Aorta (tissue), 5 donors: ENCODE data around the gene MTMR11. TPM values are rescaled to one million over a fixed set of nuclear protein-coding genes. Genes with fewer than 3 reads are reported as not detected.
A peak's percentile ranks its signal among the peaks of the same experiment; 100 is the strongest.
"Not testable (repeated sequence)": the region's sequence is repeated elsewhere in the genome, so short reads cannot be mapped to it uniquely, and the experiment has no call there.

Source experiments
- ATAC-seq: fragments of 200-7000 bp; cut with Tn5 transposase; one replicate; pipeline ENCODE4 v1.9.1; 2022; ENCODE audit warnings: moderate library complexity; ENCODE audit not compliant: low FRiP score
- DNase-seq, 2 donors: peaks; one replicate each; pipeline ENCODE4 v3.0.0-alpha.2; 2020
- H3K27ac ChIP-seq, 2 donors: one replicate each; pipeline ENCODE4 v1.5.1; 2013; ENCODE audit warnings: low read length in 2 of 2, mild to moderate bottlenecking in 2 of 2, moderate library complexity in 2 of 2, control low read depth in 1 of 2, inconsistent platforms in 1 of 2, low read depth in 1 of 2
- H3K27me3 ChIP-seq, 2 donors: one replicate each; pipeline ENCODE4 v1.6.1; 2013; ENCODE audit warnings: control low read depth in 1 of 2, low read length in 1 of 2, mild to moderate bottlenecking in 1 of 2, moderate library complexity in 1 of 2; ENCODE audit not compliant: insufficient read depth in 2 of 2, control insufficient read depth in 1 of 2
- H3K36me3 ChIP-seq, 2 donors: one replicate each; pipeline ENCODE4 v1.6.1; 2013; ENCODE audit warnings: control low read depth in 1 of 2, low read length in 1 of 2, mild to moderate bottlenecking in 1 of 2; ENCODE audit not compliant: insufficient read depth in 2 of 2, control insufficient read depth in 1 of 2
- H3K4me1 ChIP-seq, 2 donors: one replicate each; pipeline ENCODE4 v1.6.1; 2013; ENCODE audit warnings: low read length in 2 of 2, control low read depth in 1 of 2, mild to moderate bottlenecking in 1 of 2, moderate library complexity in 1 of 2; ENCODE audit not compliant: insufficient read depth in 2 of 2, control insufficient read depth in 1 of 2
- H3K4me3 ChIP-seq, 2 donors: one replicate each; pipeline ENCODE4 v1.5.1; 2013; ENCODE audit warnings: low read length in 2 of 2, control low read depth in 1 of 2, mild to moderate bottlenecking in 1 of 2
- H3K9me3 ChIP-seq: one replicate; pipeline ENCODE4 v1.6.1; 2013; ENCODE audit warnings: mild to moderate bottlenecking, low read length; ENCODE audit not compliant: control insufficient read depth
- WGBS, 2 donors: extraction: QIAGEN DNeasy Blood & Tissue Kit; methylation state at CpG; one replicate each; pipeline ENCODE4 v1.1.7; 2013; 5-methylcytosine and 5-hydroxymethylcytosine counted together
- intact Hi-C, 2 donors: fragments of 100-400 bp; cut with DNase I; formaldehyde crosslinking; loops; one replicate each; pipeline versions ENCODE4 v1.14.2 to v1.15.0; 2022
- polyA plus RNA-seq, 2 donors: library from polyadenylated mRNA; stranded (reverse); fragments of 200-250 nt; gene quantifications; one replicate each; pipeline ENCODE4 v1.2.3, GENCODE V29; 2013
- total RNA-seq, 2 donors: library from RNA; stranded (reverse); fragmentation: NEBNext Ultra II Directional; extraction: Animal tissue kit (Norgen Biotek cat#: 25700); gene quantifications; one replicate each; pipeline ENCODE4 v1.2.1, GENCODE V29; 2021
- donor health status: healthy with polysubstance abuse.
- donor health status: Bipolar disorder and iron deficiency.
- donor health status: DM: no; HTN: no; CAD: no.
- donor health status: DM: no; HTN: no; CAD: no.
- donor health status: DM: yes; HTN: yes; CAD: no.

MTMR11 gene
- total and polyA plus RNA-seq, 4 donors: 19.3 to 59.1 (median 48.8) TPM

DNA sequence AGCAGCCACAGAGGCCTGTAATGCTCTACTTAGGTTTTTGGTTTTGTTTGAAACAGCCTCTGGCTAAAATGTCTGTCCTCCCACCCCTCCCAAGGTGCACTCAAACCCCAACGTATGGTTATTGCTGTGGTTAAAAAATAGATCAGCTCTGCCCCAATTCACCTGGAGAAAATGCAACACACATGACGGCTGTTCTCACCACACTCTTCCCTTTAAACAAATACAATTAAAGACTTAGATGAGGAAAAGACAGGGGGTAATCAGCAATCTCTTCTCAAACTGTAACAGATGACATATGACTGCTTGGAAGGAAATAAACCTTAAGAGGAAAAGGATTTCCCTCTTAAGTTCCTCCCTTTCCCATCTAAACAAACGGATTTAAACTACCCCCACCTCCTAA lies 6.2 kb upstream of the MTMR11 start:
- no peak for ATAC-seq
- WGBS, 2 donors: 46 to 59% methylated on average over 3 of the region's 3 CpGs
- no peak overlapping the region for H3K27ac ChIP-seq
- H3K36me3 ChIP-seq: no peaks in the 10 kb centered on the region
- peaks cover 0 to 2% of the 10 kb centered on the region in 2 donors for H3K4me1 ChIP-seq
- no peak for DNase-seq
- H3K27me3 ChIP-seq: no peaks in the 10 kb centered on the region
- no peak overlapping the region for H3K4me3 ChIP-seq
- intact Hi-C loops: no loop called here
- no peaks in the 10 kb centered on the region for H3K9me3 ChIP-seq

DNA sequence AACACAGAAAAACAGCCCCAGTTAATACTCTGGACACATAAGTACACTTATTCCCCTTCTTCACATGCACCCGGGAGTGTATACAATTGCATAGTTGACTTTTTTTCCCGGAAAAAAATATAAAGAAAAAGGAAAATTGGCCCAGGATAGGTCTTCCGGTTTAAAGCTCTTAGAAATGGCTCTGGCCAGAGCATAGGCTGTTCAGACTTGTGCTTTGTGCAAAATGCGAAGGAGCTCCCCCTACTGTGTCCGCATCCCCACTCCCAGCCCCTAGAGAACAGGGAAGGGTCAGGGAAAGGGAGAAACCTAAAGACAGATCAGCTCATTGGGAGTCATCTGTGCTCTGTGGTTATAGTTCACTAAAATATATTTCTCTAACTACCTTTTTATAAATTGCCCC lies 5.5 kb upstream of the MTMR11 start:
- Histone ChIP-seq H3K27ac (no peak overlapping the region), H3K27me3 (no peaks in the 10 kb centered on the region), H3K4me1 (peaks cover 0 to 2% of the 10 kb centered on the region in 2 donors), H3K9me3 (no peaks in the 10 kb centered on the region), H3K4me3 (no peak overlapping the region), H3K36me3 (no peaks in the 10 kb centered on the region)
- intact Hi-C loops: no loop called here
- no peak for ATAC-seq
- DNase-seq: no peak
- WGBS, 2 donors: 10 to 15% methylated on average over 5 of the region's 5 CpGs

DNA sequence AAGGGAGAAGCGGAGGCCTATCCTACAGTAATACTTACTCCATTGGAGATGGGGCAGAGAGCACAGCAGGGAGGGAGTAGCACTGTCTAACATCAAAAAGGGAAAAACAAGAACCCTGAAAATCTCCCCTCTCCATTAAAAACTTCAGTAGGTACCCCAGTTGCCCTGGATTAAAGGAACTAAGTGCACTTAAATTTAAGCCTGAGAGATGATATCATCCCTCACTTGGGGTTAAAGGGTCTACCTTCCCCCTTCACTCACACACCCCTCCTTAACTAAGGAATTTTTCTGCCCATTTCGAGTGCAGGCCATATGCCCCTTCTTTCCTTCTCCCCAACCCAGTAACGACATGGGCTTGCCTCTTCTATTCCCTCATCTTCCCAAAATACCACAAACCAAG lies 3.7 kb upstream of the MTMR11 start:
- Histone ChIP-seq H3K4me1 (peaks cover 2% of the 10 kb centered on the region in 2 donors), H3K4me3 (no peak overlapping the region), H3K9me3 (no peaks in the 10 kb centered on the region), H3K27me3 (no peaks in the 10 kb centered on the region), H3K27ac (no peak overlapping the region), H3K36me3 (no peaks in the 10 kb centered on the region)
- DNase-seq (no peak), ATAC-seq (no peak)
- 90 to 92% methylated on average over 3 of the region's 3 CpGs for WGBS, 2 donors
- intact Hi-C loops: no loop called here

DNA sequence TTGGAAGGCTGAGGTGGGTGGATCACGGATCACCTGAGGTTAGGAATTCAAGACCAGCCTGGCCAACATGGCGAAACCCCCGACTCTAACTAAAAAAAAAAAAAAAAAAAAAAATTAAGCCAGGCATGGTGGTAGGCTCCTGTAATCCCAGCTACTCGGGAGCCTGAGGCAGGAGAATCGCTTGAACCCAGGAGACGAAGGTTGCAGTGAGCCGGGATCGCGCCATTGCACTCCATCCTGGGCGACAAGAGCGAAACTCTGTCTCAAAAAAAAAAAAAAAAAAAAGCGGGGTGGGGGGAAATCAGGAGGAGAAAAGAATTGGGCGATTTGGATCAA lies 2.0 kb upstream of the MTMR11 start:
- ATAC-seq: peak; percentile 30
- H3K27me3 ChIP-seq, H3K9me3 ChIP-seq, DNase-seq, H3K4me1 ChIP-seq, H3K36me3 ChIP-seq: not testable (repeated sequence)
- H3K27ac ChIP-seq: peak overlapping the region in 1 of 2 donors; percentile 77
- 15 to 18% methylated on average over 11 to 13 of the region's 13 CpGs for WGBS, 2 donors
- intact Hi-C loops: loop anchor here in 1 of 2 donors (2.0 kb wide), 1 partner anchor 50 kb away; no protein-coding TSS in a partner anchor
- peak overlapping the region in 1 of 2 donors; percentile 0 for H3K4me3 ChIP-seq

DNA sequence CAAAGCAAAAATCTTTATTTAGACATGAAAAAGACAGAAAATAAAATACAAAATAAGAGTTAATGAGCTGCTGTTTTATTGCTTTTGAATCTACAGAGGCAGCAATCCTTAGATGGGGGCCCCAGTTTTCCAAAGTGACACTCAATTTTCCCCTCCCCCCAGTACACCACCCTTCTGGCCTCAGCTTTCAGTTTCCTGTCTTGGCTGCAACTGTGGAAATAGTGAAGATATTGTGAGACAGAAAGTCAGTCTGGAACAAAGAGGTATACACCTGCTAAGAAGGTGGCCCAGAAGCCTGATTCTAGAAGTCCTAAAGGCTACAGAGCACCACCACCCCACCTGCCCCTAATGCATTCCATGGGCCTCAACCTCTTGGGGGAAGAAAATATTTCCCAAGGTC lies 1.1 kb upstream of the MTMR11 start:
- Histone ChIP-seq H3K27me3 (no peaks in the 10 kb centered on the region), H3K4me3 (no peak overlapping the region), H3K4me1 (peaks cover 2 to 7% of the 10 kb centered on the region in 2 donors), H3K9me3 (no peaks in the 10 kb centered on the region), H3K36me3 (no peaks in the 10 kb centered on the region), H3K27ac (peak overlapping the region in 1 of 2 donors; percentile 52)
- ATAC-seq (no peak), DNase-seq (no peak)
- intact Hi-C loops: loop anchor here in 1 of 2 donors (2.0 kb wide), 1 partner anchor 49 kb away; no protein-coding TSS in a partner anchor

DNA sequence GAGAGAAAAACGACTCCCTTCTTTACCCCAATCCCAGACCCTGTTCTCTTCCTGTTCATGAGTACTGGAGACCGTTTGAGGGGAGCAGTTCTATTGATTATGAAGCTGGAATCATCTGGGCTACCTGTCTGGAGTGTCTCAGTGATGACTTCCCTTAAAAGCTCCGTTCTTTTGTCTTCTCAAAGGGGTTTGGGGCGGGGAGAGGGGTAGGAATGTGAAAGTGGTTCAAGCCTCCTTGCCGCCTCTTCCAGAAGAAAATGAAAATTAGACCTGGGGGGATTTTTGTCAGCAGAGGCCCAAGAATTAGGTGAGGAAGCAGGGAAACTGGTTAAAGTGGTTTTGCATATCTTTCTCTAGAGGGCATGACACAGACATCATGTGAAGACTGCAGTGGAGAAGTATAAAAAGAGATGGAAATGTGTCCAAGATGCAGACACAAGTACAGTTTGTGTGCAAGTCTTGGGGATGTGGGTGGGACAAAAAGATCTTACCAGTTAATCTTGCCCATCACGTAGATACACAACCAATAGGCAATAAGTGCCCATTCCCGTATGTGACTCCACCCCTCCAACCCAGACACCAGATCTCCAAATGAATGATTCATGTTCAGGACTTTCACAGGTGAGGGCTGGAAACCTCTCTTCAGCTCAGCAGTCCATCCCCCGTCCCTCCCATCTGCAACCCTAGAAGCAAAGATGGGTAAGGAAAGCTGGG lies 470 bp upstream of the MTMR11 start:
- ATAC-seq: peak; percentile 6
- WGBS, 2 donors: 4 to 5% methylated on average over 8 of the region's 8 CpGs
- DNase-seq: no peak
- no peaks in the 10 kb centered on the region for H3K27me3 ChIP-seq
- peaks cover 2 to 7% of the 10 kb centered on the region in 2 donors for H3K4me1 ChIP-seq
- no peaks in the 10 kb centered on the region for H3K36me3 ChIP-seq
- H3K4me3 ChIP-seq: peak overlapping the region; percentile 62 to 83
- no peaks in the 10 kb centered on the region for H3K9me3 ChIP-seq
- H3K27ac ChIP-seq: peak overlapping the region; percentile 35 to 78
- intact Hi-C loops: no loop called here

DNA sequence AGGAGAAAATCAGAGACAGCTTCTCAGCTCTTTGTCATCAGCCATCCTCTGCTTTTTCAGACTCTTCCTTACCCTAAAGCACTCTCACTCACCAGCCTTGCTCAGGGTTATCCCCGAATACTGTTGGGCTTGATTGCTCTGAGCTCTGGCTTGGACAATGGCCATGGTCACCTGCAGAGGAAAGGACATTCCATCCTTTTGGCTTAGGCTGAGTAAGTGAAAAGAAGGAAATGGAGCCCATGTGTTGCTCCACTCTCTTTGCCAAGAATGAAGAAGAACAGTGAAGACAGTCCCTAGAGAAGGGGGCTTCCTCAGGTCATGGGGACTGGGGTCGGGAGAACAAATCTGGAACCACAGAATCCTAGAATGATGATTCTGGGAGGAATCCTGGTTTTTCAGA lies 2.3 kb downstream of the MTMR11 start:
- 82 to 87% methylated on average over 2 of the region's 2 CpGs for WGBS, 2 donors
- H3K9me3 ChIP-seq: no peaks in the 10 kb centered on the region
- intact Hi-C loops: no loop called here
- ATAC-seq (no peak), DNase-seq (no peak)
- H3K27ac ChIP-seq: no peak overlapping the region
- H3K36me3 ChIP-seq: peaks cover 0 to 4% of the 10 kb centered on the region in 2 donors
- H3K27me3 ChIP-seq: no peaks in the 10 kb centered on the region
- no peak overlapping the region for H3K4me3 ChIP-seq
- peaks cover 1 to 7% of the 10 kb centered on the region in 2 donors for H3K4me1 ChIP-seq

DNA sequence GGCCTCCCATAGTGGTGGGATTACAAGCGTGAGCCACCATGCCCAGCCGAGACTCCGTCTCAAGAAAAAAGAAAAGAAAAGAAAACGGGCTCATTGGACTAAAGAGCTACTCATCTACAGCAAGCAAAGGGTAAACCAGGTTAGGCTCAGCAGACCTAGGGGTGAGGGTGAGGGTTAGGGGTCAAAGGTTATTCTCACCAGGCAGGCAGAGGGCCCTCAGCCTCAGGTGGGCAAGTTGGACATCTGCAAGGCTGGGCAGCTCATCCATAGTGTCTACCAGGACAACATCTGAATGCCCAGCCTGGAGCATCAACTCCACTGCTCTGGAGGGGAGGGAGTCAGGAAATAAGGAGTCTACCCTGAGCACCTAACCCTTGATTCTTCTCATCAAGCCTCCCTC lies 3.5 kb downstream of the MTMR11 start:
- no peak for ATAC-seq
- WGBS, 2 donors: 89 to 96% methylated on average over 4 of the region's 4 CpGs
- H3K4me3 ChIP-seq: no peak overlapping the region
- H3K27me3 ChIP-seq: no peaks in the 10 kb centered on the region
- peaks cover 0 to 7% of the 10 kb centered on the region in 2 donors for H3K4me1 ChIP-seq
- H3K36me3 ChIP-seq: peaks cover 0 to 4% of the 10 kb centered on the region in 2 donors
- DNase-seq: no peak
- intact Hi-C loops: no loop called here
- H3K27ac ChIP-seq: no peak overlapping the region
- H3K9me3 ChIP-seq: no peaks in the 10 kb centered on the region

DNA sequence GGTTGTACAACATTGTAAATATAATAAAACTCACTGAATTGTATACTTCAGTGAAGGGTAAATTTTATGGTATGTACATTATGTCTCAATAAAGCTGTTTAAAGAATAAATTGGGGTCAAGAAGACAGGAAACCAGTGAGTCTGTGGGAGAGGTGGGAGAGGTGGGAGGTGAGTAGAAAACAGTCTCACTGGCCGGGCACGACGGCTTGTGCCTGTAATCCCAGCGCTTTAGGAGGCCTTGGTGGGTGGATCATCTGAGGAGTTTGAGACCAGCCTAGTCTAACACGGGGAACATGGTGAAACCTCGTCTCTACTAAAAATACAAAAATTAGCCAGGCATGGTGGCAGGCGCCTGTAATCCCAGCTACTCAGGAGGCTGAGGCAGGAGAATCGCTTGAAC lies 4.2 kb downstream of the MTMR11 start:
- ATAC-seq (no peak), DNase-seq (no peak)
- H3K27ac ChIP-seq: no peak overlapping the region
- H3K9me3 ChIP-seq: no peaks in the 10 kb centered on the region
- peaks cover 0 to 7% of the 10 kb centered on the region in 2 donors for H3K4me1 ChIP-seq
- intact Hi-C loops: no loop called here
- 86 to 93% methylated on average over 8 of the region's 8 CpGs for WGBS, 2 donors
- peaks cover 0 to 4% of the 10 kb centered on the region in 2 donors for H3K36me3 ChIP-seq
- no peak overlapping the region for H3K4me3 ChIP-seq
- no peaks in the 10 kb centered on the region for H3K27me3 ChIP-seq
